GM18499 (cell line): ENCODE measurements around the gene VPS51.
A peak's percentile ranks its signal among the peaks of the same experiment; 100 is the strongest.

Experiments used
- ATAC-seq: cut with Tn5 transposase; IDR thresholded peaks from one replicate; pipeline ENCODE4 v1.9.1; 2021; ENCODE audit warnings: moderate number of reproducible peaks; ENCODE audit not compliant: insufficient read depth, unreplicated experiment

The VPS51 gene

DNA sequence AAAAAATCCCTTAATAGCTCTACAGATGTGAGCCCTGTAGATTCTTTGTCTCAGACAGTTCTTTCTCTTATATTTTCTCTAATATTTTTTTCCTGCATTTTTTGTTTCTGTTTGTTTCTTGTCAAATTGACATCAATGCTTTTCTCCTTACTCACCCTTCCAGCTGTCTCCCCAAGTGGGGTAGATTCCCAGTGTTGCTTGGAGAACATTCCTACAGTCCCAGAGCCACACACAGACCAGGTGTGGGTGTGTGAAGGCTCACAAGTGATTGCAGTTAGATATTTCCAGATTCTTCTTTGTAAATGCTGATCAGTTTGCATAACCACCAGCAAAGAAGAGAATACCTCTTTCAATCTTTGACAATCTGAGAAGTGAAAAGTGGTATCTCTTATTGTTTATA is 7.5 kb downstream of the VPS51 start:
- ATAC-seq = no peak

DNA sequence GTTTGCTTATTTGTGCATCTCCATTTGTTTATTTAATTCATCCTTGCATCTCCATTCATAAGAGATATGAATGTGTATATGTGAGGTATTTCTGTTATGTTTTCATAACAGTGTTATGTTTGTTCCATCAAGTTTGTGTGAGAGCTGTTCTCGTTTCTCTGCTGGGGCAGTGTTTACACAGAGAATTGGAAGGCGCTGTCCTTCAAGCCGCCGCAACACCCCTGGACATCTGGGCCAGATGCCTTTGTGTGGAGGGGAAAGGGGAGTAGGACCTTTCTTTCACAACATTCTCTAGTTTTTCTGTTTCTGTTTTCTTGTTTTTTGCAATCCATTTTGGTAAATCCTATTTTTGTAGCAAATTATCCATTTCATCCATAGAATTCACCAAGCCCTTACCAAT is 8.6 kb downstream of the VPS51 start:
- ATAC-seq = no peak

DNA sequence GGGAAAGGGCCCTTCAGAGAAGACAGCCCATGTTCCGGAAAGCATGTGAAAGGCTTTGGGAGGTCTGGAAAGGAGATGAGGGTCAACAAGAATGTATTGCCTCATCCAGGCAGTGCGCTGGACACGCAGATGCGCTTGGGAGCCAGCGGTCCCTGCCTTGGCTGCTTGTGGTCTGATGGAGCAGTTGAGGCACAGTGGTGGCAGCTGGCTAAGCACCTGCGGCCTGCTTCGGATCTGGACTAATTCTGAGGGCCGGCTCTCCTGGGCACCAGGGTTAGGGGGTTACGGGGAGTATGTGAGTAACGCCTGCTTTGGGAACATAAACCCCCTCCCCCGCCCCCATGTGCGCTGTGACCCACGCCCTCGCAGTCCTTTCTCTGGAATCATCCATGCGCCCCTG is 11.1 kb downstream of the VPS51 start:
- ATAC-seq = no peak

DNA sequence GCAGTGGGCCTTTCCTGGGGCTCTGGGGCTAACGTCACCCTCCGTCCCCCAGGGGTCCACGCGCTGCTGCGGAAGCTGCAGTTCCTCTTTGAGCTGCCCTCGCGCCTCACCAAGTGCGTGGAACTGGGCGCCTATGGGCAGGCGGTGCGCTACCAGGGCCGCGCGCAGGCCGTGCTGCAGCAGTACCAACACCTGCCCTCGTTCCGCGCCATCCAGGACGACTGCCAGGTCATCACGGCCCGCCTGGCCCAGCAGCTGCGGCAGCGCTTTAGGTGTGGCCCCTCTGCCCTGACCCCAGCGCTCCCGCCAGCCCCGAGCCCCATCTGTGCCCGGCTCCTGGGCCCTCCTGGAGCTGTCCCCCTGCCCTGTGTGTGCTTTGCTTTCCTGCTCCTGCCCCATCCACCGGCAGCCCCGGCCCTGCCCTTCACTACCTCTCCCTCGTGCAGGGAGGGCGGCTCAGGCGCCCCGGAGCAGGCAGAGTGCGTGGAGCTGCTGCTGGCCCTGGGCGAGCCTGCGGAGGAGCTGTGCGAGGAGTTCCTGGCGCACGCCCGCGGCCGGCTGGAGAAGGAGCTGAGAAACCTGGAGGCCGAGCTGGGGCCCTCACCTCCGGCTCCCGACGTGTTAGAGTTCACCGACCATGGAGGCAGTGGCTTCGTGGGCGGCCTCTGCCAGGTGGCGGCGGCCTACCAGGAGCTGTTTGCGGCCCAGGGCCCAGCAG is 11.9 kb downstream of the VPS51 start:
- no peak for ATAC-seq

DNA sequence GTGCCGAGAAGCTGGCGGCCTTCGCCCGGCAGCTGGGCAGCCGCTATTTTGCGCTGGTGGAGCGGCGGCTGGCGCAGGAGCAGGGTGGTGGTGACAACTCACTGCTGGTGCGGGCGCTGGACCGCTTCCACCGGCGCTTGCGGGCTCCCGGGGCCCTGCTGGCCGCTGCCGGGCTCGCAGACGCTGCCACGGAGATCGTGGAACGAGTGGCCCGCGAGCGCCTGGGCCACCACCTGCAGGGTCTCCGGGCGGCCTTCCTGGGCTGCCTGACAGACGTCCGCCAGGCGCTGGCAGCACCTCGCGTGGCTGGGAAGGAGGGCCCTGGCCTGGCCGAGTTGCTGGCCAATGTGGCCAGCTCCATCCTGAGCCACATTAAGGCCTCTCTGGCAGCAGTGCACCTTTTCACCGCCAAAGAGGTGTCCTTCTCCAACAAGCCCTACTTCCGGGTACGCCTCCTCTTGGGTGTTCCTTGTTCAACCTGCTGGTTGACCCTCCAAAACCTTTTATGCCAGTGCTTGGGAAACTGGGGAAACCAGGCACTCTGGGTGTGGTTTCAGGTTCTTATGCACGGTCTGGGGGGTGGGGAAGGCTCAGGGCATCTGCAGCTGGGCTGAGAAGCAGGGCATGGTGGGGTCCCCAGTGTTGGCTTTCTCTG is 12.6 kb downstream of the VPS51 start:
- ATAC-seq = no peak

DNA sequence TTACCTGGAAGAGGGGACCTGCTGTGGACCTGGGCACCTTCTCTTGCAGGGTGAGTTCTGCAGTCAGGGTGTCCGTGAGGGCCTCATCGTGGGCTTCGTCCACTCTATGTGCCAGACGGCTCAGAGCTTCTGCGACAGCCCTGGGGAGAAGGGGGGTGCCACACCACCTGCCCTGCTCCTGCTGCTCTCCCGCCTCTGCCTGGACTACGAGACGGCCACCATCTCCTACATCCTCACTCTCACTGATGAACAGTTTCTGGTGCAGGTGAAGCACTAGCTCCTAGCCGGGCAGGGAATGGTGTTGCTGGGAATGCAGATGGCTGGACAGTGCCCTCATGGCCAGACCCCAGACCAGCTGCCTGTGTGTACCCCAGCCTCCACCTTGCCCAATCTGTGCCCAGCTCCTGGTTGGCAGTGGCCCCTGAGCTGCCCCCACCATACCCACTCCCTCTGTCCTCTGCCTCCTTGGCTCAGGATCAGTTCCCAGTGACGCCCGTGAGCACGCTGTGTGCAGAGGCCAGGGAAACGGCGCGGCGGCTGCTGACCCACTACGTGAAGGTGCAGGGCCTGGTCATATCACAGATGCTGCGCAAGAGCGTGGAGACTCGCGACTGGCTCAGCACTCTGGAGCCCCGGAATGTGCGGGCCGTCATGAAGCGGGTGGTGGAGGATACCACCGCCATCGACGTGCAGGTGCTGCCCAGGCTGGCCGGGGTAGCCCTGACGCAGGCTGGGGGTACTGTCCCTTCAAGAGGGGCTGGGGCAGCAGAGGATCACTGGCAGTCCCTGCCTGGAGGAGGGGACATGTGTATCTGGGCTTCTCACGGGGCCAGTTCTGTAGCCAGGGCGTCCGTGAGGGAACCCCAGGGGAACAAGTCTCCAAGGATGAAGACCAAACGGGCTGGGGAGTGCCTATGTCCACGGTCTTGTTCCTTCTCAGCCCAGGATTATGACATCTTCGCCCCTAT is 13.5 kb downstream of the VPS51 start:
- no peak for ATAC-seq

DNA sequence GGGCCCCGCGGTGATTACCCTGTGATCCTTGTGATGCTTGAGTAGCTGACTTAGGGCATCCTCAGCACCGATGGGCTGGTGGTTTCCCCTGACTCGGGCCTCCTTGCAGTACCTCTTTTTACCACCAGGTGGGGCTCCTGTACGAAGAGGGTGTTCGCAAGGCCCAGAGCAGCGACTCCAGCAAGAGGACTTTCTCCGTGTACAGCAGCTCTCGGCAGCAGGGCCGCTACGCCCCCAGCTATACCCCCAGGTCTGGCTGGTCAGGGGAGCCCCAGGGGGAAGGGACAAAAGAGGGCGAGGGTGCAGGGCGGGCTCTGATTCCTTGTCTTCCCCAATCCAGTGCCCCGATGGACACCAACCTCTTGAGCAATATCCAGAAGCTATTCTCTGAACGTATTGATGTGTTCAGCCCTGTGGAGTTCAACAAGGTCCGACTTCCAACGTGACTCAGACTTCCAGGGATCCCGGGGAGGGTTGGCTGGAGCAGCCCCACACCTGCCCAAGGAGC is 14.4 kb downstream of the VPS51 start:
- ATAC-seq = no peak

DNA sequence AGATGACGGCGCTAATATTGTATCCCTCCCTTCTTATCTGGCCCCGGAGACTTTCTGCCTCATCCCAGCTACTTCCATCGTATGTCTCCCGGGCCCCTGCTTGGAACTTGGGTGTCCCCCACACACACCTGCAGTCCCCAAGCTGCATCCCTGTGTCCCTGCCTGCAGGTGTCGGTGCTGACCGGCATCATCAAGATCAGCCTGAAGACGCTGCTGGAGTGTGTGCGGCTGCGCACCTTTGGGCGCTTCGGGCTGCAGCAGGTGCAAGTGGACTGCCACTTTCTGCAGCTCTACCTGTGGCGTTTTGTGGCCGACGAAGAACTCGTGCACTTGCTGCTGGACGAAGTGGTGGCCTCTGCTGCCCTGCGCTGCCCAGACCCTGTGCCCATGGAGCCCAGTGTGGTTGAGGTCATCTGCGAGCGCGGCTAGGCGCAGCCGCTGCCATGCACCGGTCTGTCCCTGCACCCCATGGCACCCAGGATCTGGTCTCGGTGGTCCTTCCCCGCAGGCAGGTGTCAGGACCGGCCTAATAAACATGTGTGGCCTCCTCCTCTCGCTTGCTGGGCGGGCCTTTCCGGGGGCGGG is 15.2 kb downstream of the VPS51 start:
- no peak for ATAC-seq

DNA sequence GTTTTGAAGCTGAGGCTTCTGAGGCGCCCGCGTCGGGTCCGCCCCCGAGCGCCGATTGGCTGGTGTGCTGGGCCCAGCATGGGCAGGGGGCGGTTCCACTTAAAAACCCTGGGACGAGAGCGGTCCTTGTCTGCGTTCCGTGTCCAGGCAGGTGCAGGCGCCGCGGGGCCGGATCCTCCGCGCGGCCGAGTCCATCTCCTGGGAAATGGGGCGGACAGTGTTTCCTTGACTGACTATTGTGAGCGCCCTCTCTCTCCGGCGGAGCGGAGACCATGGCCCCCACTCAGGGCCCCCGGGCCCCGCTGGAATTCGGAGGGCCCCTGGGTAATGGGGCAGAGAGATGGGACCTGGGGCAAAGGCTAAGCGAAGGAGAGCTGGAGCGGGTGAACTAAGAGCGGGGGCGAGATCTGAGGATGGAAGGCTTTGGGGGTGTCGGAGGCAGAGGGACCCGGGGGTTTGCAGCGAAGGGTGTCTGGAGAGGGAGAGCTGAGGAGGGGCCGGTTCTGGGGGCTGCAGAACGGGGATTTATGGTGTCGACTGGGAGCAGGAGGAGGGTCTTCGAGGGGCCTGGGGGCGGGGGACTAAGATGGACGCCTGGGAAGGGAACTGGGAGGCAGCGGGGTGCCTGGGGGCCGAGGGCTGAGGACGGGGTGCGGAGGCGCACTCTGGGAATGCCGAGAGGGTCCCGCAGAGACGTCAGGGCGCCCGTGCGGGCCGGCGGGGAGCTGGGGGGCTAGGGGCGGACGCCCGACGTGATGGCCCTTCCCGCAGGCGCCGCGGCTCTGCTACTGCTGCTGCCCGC is 15.9 kb downstream of the VPS51 start, which contains the start of gene TM7SF2:
TSS of gene TM7SF2 (plus strand) at position 129 of the 802 bp plus-strand sequence. CDS start at position 273, 144 bp downstream.
- ATAC-seq = no peak

DNA sequence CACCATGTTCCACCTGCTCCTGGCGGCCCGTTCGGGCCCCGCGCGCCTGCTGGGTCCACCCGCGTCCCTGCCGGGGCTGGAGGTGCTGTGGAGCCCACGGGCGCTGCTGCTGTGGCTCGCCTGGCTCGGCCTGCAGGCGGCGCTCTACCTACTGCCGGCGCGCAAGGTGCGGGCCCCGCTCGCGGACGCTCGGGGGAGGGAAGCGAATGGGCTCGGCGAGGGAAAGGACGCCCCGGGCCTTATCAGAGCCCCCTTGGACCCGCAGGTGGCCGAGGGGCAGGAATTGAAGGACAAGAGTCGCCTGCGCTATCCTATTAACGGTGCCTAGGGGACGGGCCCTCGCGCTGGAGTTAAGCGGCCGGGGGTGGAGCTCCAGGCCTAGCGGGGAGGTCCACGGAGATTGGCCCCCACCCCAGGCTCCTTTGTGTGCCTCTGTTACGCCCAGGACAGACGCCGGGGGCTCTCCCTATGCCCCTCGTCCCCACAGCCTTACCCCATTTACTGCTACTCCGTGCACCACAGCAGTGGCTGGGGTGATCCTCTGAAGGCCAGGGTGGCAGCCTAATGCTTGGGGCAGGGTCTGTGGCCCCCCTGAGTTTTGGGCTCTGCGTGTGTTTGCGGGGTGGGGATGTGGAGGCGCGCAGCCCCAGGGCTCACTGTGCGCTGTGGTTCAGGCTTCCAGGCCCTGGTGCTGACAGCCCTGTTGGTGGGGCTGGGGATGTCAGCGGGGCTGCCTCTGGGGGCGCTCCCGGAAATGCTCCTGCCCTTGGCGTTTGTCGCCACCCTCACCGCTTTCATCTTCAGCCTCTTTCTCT is 16.7 kb downstream of the VPS51 start:
- no peak for ATAC-seq

DNA sequence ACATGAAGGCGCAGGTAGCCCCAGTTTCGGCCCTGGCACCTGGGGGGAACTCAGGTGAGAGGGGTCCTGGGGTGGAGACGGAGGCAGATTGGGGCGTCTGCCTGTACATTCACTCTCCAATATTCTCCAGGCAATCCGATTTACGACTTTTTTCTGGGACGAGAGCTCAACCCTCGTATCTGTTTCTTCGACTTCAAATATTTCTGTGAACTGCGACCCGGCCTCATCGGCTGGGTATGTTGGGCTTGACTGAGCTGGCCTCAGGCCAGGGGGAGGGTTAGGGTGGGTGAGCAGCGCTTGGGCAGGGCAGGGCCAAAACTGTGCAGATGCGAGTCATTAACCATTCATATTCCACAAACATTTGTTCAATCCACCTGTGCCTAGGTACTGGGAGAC is 17.3 kb downstream of the VPS51 start:
- no peak for ATAC-seq

DNA sequence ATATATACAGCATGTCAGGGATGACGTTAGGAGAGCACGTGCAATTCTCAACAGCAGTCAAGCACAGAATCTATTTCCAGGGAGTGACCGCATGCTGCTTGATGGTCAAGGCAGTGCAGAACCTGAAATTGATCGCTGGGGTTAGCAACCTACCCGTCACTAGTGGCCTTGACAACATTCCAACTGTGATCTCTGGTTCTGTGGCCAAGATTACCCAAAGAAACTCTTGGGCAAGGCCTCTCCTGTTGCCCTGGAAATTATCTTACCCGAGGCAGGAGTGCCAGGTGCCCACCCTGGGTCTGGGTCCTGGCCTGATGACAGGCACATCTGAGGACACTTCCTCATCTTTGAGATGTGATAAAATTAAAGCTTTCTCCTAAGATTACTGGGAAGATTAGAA is 17.8 kb downstream of the VPS51 start:
- ATAC-seq = no peak

DNA sequence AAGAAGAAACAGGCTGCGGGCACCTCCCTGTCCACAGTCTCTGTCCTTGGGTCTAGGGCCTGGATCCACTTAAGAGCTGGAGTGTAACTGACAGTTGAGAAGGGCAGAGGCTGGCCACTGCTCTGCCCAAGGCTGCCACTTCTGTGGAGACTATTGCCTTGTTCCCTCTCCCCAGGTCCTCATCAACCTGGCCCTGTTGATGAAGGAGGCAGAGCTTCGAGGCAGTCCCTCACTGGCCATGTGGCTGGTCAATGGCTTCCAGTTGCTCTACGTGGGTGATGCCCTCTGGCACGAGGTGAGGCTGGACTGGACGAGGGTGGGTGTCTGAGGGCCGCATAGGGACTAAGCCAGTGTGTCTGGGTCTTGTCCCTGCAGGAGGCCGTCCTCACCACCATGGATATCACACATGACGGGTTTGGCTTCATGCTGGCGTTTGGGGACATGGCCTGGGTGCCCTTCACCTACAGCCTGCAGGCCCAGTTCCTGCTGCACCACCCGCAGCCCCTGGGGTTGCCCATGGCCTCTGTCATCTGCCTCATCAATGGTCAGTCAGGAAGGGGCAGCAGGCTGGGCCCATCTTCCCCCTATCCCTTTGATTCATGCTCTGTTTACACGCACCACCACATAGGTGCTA is 18.6 kb downstream of the VPS51 start:
- no peak for ATAC-seq

DNA sequence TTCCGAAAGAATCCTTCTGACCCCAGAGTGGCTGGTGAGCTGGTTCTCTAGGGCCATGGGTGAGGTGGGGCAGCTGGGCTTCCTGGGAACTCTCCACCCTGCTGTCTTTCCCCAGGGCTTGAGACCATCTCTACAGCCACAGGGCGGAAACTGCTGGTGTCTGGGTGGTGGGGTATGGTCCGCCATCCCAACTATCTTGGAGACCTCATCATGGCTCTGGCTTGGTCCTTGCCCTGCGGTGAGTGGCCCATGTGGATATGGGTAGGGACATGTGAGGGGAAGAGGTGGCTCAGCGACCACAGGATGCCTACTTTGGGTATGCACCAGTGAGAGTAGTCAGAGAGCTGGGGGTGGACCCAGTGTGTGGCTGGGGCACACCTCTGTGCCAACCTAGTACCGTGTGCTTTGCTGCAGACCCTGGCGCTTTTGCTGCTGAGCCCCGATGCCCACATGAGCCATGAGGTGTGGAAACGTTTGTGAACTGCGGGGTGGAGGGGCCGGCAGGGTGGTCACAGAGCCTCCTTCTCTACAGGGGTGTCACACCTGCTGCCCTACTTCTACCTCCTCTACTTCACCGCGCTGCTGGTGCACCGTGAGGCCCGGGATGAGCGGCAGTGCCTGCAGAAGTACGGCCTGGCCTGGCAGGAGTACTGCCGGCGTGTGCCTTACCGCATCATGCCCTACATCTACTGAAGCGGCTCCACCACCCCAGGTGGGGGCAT is 19.5 kb downstream of the VPS51 start:
- ATAC-seq = no peak

DNA sequence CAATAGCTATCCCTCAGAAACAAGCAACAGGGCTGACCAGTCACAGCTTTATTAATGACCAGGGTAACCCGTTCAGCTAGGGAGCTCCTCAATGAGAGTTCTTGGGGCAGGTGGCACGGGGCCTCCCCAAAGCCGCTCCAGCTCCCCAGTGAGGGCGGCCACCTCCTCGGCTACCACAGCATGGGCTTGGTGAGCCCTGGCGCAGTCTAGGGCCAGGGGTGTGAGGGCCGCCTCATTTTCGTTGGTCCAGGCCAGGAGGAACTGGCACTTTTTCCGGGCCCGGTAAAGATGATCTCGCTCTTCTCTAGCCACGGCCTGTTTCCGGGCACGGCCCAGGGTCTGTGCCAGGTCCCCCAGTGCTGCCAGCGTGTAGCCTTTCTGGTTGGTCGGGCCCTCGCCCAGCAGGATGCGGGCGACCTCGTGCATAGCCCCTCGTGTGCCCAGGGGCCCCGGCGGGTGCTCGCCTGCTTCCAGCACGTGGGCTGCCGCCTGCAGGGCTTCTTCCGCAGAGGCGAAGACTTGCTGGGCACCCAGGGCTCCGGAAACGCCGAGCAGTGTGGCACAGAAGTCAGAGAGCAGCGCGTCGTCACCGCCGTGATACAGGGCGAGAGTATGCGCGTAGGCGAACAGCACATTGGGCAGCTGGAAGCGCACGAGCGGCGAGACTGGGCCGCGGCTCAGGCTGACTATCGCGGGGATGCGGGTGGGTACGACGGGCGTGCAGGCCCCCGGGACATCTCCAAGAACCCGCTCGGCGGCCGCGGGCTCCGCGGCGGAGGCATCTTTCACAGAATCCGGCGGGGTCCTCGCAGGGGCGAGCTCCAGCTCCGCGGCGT is 20.6 kb downstream of the VPS51 start:
- no peak for ATAC-seq

DNA sequence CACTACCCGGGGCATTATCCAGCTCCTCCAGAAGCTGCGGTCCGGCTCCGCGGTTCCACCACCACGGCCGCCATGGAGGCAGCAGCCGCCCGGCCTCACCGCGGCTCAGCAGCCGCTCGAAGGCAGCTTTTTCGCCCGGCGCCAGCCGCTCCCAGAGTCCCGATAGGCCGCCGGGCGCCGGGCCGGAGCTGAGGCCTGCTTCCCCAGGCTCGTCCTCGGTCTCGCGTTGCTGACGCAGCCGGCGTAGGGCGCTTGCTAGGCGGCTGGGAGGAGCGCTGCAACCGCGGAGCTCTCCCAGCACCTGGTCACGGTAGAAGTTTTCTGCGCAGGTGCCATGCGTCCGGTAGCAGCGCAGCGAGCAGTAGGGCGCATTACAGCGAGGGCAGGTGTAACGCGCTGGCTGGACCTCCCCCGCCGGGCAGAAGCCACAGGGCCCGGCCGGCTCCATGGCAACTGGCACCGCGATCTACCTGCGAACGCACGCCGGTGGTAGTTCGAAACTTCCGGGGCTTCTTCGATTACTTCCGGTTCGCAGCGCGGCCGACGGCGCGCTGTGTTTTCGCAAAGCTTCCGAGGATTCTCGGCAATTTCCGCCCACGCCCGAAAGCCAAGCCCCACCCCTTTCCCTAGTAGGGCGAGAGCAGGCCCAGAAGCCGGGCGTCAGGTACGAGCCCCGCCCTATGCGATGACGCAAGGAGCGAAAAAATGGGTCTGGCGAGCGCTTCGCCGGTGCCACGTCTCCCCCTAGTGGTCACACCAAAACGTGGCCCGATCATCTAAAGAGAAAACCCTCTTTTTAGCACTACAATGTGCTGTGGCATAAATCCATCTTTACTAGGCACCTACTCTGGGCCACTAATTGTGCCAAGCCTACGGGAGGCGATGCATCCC is 21.4 kb downstream of the VPS51 start, which contains the start of gene ZNHIT2:
TSS of gene ZNHIT2 (minus strand) at position 496 of the 891 bp plus-strand sequence. CDS start at position 448, 48 bp downstream.
- peak; percentile 25 for ATAC-seq
